Mammary epithelial cell (primary cell): ENCODE results near the gene ABHD8.

ENCODE experiments used
- CTCF ChIP-seq, 2 donors: IDR thresholded peaks in 1 of 2; conservative IDR thresholded peaks in 1 of 2; 2 replicates each; pipeline ENCODE4 v1.5.1; 2011 to 2012; ENCODE audit warnings: inconsistent platforms in 2 of 2, low read length in 2 of 2, mild to moderate bottlenecking in 2 of 2, control low read depth in 1 of 2, low read depth in 1 of 2; ENCODE audit not compliant: insufficient read depth in 1 of 2; ENCODE audit errors: extremely low read depth in 1 of 2
- EZH2 ChIP-seq: IDR thresholded peaks from 2 replicates; pipeline ENCODE4 v1.6.1; 2012; ENCODE audit warnings: low read length, inconsistent platforms, borderline replicate concordance

GRCh38 chr19:17306285-17306714, 3.1 kb upstream of the ABHD8 start:
- no peak for TF ChIP-seq CTCF (conservative IDR thresholded peaks at IDR 0.05 in 1 of 2, IDR thresholded peaks at IDR 0.05 in 1 of 2; ENCODE audit: extremely low read depth in 1 of 2, insufficient read depth in 1 of 2, low read depth in 1 of 2, low read length in 2 of 2)
- TF ChIP-seq EZH2 = no peak
